AG04450 (cell line): Measurements from ENCODE around the gene PGLYRP3. TPM values are rescaled to one million over a fixed set of nuclear protein-coding genes. Genes with fewer than 3 reads are reported as not detected.

Source experiments
- CTCF ChIA-PET: fragments of 300-600, 350-600 bp; formaldehyde crosslinking; extraction: SDS; loops from one replicate; lab custom pipeline; 2022; ENCODE audit warnings: antibody characterized with exemption, inconsistent platforms; lab: Charles Lee
- POLR2A ChIA-PET: fragments of 350-600 bp; formaldehyde crosslinking; extraction: SDS; loops from one replicate; lab custom pipeline; 2021; ENCODE audit warnings: antibody characterized with exemption, inconsistent platforms; lab: Yijun Ruan, JAX
- DNase-seq: peaks from one replicate; pipeline ENCODE4 v3.0.0-alpha.2; 2011; ENCODE audit warnings: low read depth, low spot score
- H3K27ac ChIP-seq: one replicate; pipeline ENCODE4 v1.5.1; 2012; ENCODE audit warnings: low read depth, low read length, control low read depth
- H3K27me3 ChIP-seq: one replicate; pipeline ENCODE4 v1.6.0; 2012; ENCODE audit warnings: low read length; ENCODE audit not compliant: control insufficient read depth, insufficient read depth
- H3K4me3 ChIP-seq: 2 replicates; pipeline ENCODE4 v1.5.1; 2011; ENCODE audit warnings: mild to moderate bottlenecking, low read depth, low read length, control low read depth
- H3K9me3 ChIP-seq: 2 replicates; pipeline ENCODE4 v1.5.1; 2012; ENCODE audit warnings: low read length; ENCODE audit not compliant: control insufficient read depth, insufficient read depth
- CTCF ChIP-seq: IDR thresholded peaks from 2 replicates; pipeline ENCODE4 v1.5.1; 2011; ENCODE audit warnings: low read depth, low read length, control low read depth, inconsistent platforms
- polyA minus RNA-seq: library from RNA; depleted of rRNA, polyadenylated mRNA; stranded (reverse); fragments of >200 nt; gene quantifications from 2 replicates; pipeline ENCODE4 v1.2.3, GENCODE V29; 2011; rRNA and poly(A)+ RNA removed
- polyA plus RNA-seq: library from polyadenylated mRNA; depleted of rRNA; stranded (reverse); fragments of >200 nt; gene quantifications from 2 replicates; pipeline ENCODE4 v1.2.3, GENCODE V29; 2011; rRNA removed

PGLYRP3 gene
- polyA plus RNA-seq (not detected in 2 replicates), polyA minus RNA-seq (not detected in 2 replicates)

GRCh38 chr1:153312570-153313186, at the start of gene PGLYRP3:
PGLYRP3 (minus strand) TSS chr1:153312952; CDS start chr1:153310665, 2,287 bp downstream.
- no peak for TF ChIP-seq CTCF
- no peaks in the 10 kb centered on the region for H3K9me3 ChIP-seq
- ChIA-PET POLR2A (no interaction called here), CTCF (no interaction called here)
- no peak within 1 kb of the TSS for H3K4me3 ChIP-seq
- no peak for DNase-seq
- H3K27me3 ChIP-seq: no peaks in the 10 kb centered on the region
- no peak within 1 kb of the TSS for H3K27ac ChIP-seq

- DNase-seq: no peak
- TF ChIP-seq CTCF: no peak
- Histone ChIP-seq H3K27ac (no peak overlapping the region), H3K9me3 (no peaks in the 10 kb centered on the region), H3K27me3 (peaks cover 8% of the 10 kb centered on the region), H3K4me3 (no peak overlapping the region)
- ChIA-PET POLR2A (no interaction called here), CTCF (interaction anchor here (4.9 kb wide), 1 partner anchor 9 kb away, joined by 27 read pairs; no protein-coding TSS in a partner anchor)
Measured at GRCh38 chr1:153362187-153362775, 49.5 kb upstream of the PGLYRP3 start.

- no peak for TF ChIP-seq CTCF
- no peak overlapping the region for H3K4me3 ChIP-seq
- CTCF ChIA-PET: interaction anchor here (4.9 kb wide), 1 partner anchor 8 kb away, joined by 27 read pairs; no protein-coding TSS in a partner anchor
- POLR2A ChIA-PET: no interaction called here
- no peak overlapping the region for H3K27ac ChIP-seq
- no peaks in the 10 kb centered on the region for H3K9me3 ChIP-seq
- no peak for DNase-seq
- H3K27me3 ChIP-seq: peaks cover 8% of the 10 kb centered on the region
Measured at GRCh38 chr1:153361480-153362109, 48.8 kb upstream of the PGLYRP3 start.

- H3K4me3 ChIP-seq: no peak overlapping the region
- no peaks in the 10 kb centered on the region for H3K9me3 ChIP-seq
- TF ChIP-seq CTCF: no peak
- POLR2A ChIA-PET: no interaction called here
- CTCF ChIA-PET: interaction anchor here (0.9 to 1.3 kb wide), 2 partner anchors 106 to 134 kb away, joined by 3 read pairs; no protein-coding TSS in a partner anchor
- peaks cover 8% of the 10 kb centered on the region for H3K27me3 ChIP-seq
- no peak overlapping the region for H3K27ac ChIP-seq
- DNase-seq: no peak
Measured at GRCh38 chr1:153360592-153361479, 48.1 kb upstream of the PGLYRP3 start.
